ENCODE results near the gene CGB1. TPM values are rescaled to one million over a fixed set of nuclear protein-coding genes. Genes with fewer than 3 reads are reported as not detected.

Gene CGB1
- total and polyA plus RNA-seq, 2 of the 13 experiments (the other 11 are each of a cell fraction or from before 2014, with no cell fraction given) = not detected

DNA sequence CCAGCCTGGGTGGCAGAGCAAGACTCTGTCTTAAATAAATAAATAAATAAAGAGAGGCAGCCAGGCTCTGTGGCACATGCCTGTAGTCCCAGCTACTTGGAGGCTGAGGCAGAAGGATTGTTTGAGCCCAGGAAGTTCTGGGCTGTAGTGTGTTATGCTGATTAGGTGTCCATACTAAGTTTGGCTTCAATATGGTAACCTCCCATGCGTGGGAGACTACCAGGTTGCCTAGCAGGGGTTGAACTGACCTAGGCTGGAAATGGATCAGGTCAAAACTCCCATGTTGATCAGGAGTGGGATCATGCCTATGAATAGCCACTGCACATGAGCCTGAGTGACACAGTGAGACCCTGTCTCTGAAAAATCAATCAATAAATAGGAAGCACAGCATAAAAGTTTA is 44.6 kb upstream of the CGB1 start:
- Histone ChIP-seq H3K4me3 (replicated peaks in 1 of 3; ENCODE audit: insufficient read depth in 1 of 3, low read depth in 2 of 3, low read length in 3 of 3) (no peak overlapping the region), H3K27ac (ENCODE audit: extremely low read length, insufficient read depth, low read length) (no peak overlapping the region), H3K9me3 (ENCODE audit: low read length) (no peaks in the 10 kb centered on the region; the same call in 1 of the 2 replicates), H3K79me2 (ENCODE audit: insufficient read depth, low read length) (peaks cover 10% of the 10 kb centered on the region), H3K27me3 (ENCODE audit: control insufficient read depth in 1 of 2, insufficient read depth in 2 of 2, low read length in 2 of 2) (no peaks in the 10 kb centered on the region; a peak in 1 of 5 replicates), H3K4me1 (ENCODE audit: insufficient read depth, low read length) (peaks cover 25% of the 10 kb centered on the region), H2AFZ (ENCODE audit: low read length) (no peak overlapping the region), H4K20me1 (ENCODE audit: insufficient read depth, low read length) (peaks cover 8% of the 10 kb centered on the region), H3K36me3 (replicated peaks in 1 of 2; ENCODE audit: control insufficient read depth in 1 of 2, insufficient read depth in 2 of 2, low read length in 2 of 2) (no peaks in the 10 kb centered on the region), H3K9ac (ENCODE audit: insufficient read depth, low read depth, low read length) (no peak overlapping the region), H3K4me2 (ENCODE audit: low read depth, low read length) (0 out of 2 replicates have a peak overlapping the region, but pooled peaks have one; percentile 14)
- no TSS peak for BruUV-seq (replicated peaks)
- DNase-seq (ENCODE audit: low spot score) = no peak
- intact Hi-C loops (cut with micrococcal nuclease; ENCODE audit: unreplicated experiment) = no loop called here
- in situ Hi-C loops (cut with HindIII; ENCODE audit: extremely low pct_ligation_motif_present, low pct_unique_long_range_greater_than_20kb) = no loop called here
- FAIRE-seq = no peak
- POLR2A ChIA-PET = no interaction called here
- 75% methylated on average over 1 of the region's 1 CpG for WGBS (ENCODE audit: low lambda C conversion rate)
- TF ChIP-seq CEBPB (IDR thresholded peaks at IDR 0.05; ENCODE audit: borderline replicate concordance, low read depth, low read length) (0 out of 2 replicates have a peak, but pooled peaks have one; percentile 42), ZNF329 (CRISPR knock-in tag; IDR thresholded peaks at IDR 0.05; ENCODE audit: low read depth) (no peak)
- no peak for ATAC-seq
- CTCF ChIA-PET (ENCODE audit: low intra/inter-chr PET ratio, low total read pairs) = no interaction called here

DNA sequence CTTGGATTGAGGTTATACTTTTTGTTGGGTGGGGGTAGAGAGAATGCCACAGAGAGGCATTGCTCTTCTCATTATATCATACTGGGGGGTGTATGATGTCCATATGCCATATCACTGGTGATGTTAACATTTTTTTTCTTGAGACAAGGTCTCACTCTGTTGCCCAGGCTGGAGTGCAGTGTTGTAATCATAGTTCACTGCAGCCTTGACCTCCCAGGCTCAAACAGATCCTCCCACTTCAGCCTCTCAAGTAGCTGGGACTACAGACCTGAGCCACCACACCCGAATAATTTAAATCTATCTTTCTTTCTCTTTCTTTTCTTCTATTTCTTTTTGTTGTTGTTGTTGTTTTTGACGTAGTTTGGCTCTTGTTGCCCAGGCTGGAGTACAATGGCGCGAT is 43.7 kb upstream of the CGB1 start:
- H3K79me2 ChIP-seq (ENCODE audit: insufficient read depth, low read length) = peaks cover under 1% of the 10 kb centered on the region
- no peak for ATAC-seq
- BruUV-seq (replicated peaks) = no TSS peak
- no peak overlapping the region for H3K9ac ChIP-seq (ENCODE audit: insufficient read depth, low read depth, low read length)
- no peak overlapping the region for H3K4me2 ChIP-seq (ENCODE audit: low read depth, low read length)
- no peak for FAIRE-seq
- TF ChIP-seq ZNF543 (CRISPR knock-in tag; IDR thresholded peaks at IDR 0.05) (no peak), NR2F6 (IDR thresholded peaks at IDR 0.05) (no peak), NR2F6 (CRISPR knock-in tag; IDR thresholded peaks at IDR 0.05) (0 out of 2 replicates have a peak, but pooled peaks have one; percentile 26), ELF4 (CRISPR knock-in tag; IDR thresholded peaks at IDR 0.05; ENCODE audit: borderline replicate concordance) (no peak), CBX1 (IDR thresholded peaks at IDR 0.05; ENCODE audit: low read depth) (no peak), IRF2 (CRISPR knock-in tag; IDR thresholded peaks at IDR 0.05) (no peak), ZNF121 (CRISPR knock-in tag; IDR thresholded peaks at IDR 0.05) (peak; percentile 74), KLF11 (CRISPR knock-in tag; IDR thresholded peaks at IDR 0.05) (no peak), ZNF354B (CRISPR knock-in tag; IDR thresholded peaks at IDR 0.05) (no peak), HNF4G (IDR thresholded peaks at IDR 0.05; ENCODE audit: borderline replicate concordance, low read depth, low read length) (no peak), HNF4G (CRISPR knock-in tag; IDR thresholded peaks at IDR 0.05; ENCODE audit: borderline replicate concordance, low read depth) (no peak), RARA (CRISPR knock-in tag; IDR thresholded peaks at IDR 0.05) (peak; percentile 55; the same call in 1 of the 2 replicates), HNRNPH1 (optimal IDR thresholded peaks at IDR 0.05; ENCODE audit: low read depth, low read length) (no peak), BORCS8-MEF2B (CRISPR knock-in tag; IDR thresholded peaks at IDR 0.05) (no peak), TCF12 (IDR thresholded peaks at IDR 0.05) (no peak), TCF12 (CRISPR knock-in tag; IDR thresholded peaks at IDR 0.05) (no peak)
- H3K27me3 ChIP-seq (ENCODE audit: control insufficient read depth in 1 of 2, insufficient read depth in 2 of 2, low read length in 2 of 2) = no peaks in the 10 kb centered on the region
- no peaks in the 10 kb centered on the region for H4K20me1 ChIP-seq (ENCODE audit: insufficient read depth, low read length)
- ChIA-PET POLR2A (interaction anchor here (0.8 kb wide), 1 partner anchor 69 kb away, joined by 3 read pairs; no protein-coding TSS in a partner anchor), CTCF (ENCODE audit: low intra/inter-chr PET ratio, low total read pairs) (no interaction called here)
- intact Hi-C loops (cut with micrococcal nuclease; ENCODE audit: unreplicated experiment) = no loop called here
- H3K9me3 ChIP-seq (ENCODE audit: low read length) = no peaks in the 10 kb centered on the region; the same call in 1 of the 2 replicates
- no peak overlapping the region for H3K4me3 ChIP-seq (replicated peaks in 1 of 3; ENCODE audit: insufficient read depth in 1 of 3, low read depth in 2 of 3, low read length in 3 of 3)
- H2AFZ ChIP-seq (ENCODE audit: low read length) = no peak overlapping the region
- WGBS (ENCODE audit: low lambda C conversion rate) = 58% methylated on average over 4 of the region's 4 CpGs
- peaks cover 25% of the 10 kb centered on the region for H3K4me1 ChIP-seq (ENCODE audit: insufficient read depth, low read length)
- H3K36me3 ChIP-seq (replicated peaks in 1 of 2; ENCODE audit: control insufficient read depth in 1 of 2, insufficient read depth in 2 of 2, low read length in 2 of 2) = no peaks in the 10 kb centered on the region
- no peak for DNase-seq (ENCODE audit: low spot score)
- in situ Hi-C loops (cut with HindIII; ENCODE audit: extremely low pct_ligation_motif_present, low pct_unique_long_range_greater_than_20kb) = no loop called here
- no peak overlapping the region for H3K27ac ChIP-seq (ENCODE audit: extremely low read length, insufficient read depth, low read length)
